Measurements from ENCODE around the gene FGF14. TPM values are rescaled to one million over a fixed set of nuclear protein-coding genes. Genes with fewer than 3 reads are reported as not detected.

FGF14 gene
- total and polyA plus RNA-seq, 2 of the 4 experiments (the other 2 are of a cell fraction) = under 0.01 TPM; not detected in 1

DNA sequence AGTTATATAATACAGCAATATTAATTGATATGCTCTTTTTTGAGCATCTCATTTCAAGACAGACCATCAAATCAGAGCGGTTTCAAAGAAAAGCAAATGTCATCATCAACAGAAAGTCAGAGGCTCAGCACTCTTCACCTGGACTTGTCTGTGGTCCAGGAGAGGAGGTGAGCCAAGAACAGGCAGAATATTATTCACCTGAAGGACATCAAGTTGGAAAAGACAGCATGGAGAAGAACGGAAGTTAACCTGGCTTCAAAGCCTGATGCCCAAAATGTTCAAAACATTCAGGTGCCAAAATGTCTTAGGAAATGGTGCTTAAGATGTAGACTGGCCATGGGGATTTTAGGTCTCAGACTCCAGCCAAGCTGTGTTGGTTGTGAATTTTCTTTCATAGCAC, 40.7 kb downstream of the FGF14 start:
- Histone ChIP-seq H3K4ac (ENCODE audit: low read depth, low read length) (no peak overlapping the region), H3K27me3 (ENCODE audit: control insufficient read depth, insufficient read depth, low read length) (no peaks in the 10 kb centered on the region), H2BK120ac (ENCODE audit: low read depth, low read length) (no peak overlapping the region), H3K56ac (ENCODE audit: extremely low read depth, insufficient read depth, low read length) (no peak overlapping the region), H4K91ac (ENCODE audit: insufficient read depth, low read depth, low read length) (no peak overlapping the region), H3K4me2 (ENCODE audit: low read depth, low read length) (no peak overlapping the region), H4K20me1 (ENCODE audit: insufficient read depth, low read length) (no peaks in the 10 kb centered on the region), H3K36me3 (ENCODE audit: control insufficient read depth, insufficient read depth, low read length) (no peaks in the 10 kb centered on the region), H3K9me1 (ENCODE audit: insufficient read depth, low read length) (no peaks in the 10 kb centered on the region), H3K27ac (ENCODE audit: insufficient read depth, low read length) (no peak overlapping the region), H4K8ac (ENCODE audit: low read depth in 2 of 2, low read length in 2 of 2) (no peak overlapping the region), H2BK20ac (ENCODE audit: low read depth, low read length) (no peak overlapping the region), H2AK9ac (replicated peaks; ENCODE audit: low read depth, low read length, poor library complexity) (no peak overlapping the region), H3K4me3 (ENCODE audit: insufficient read depth, low read depth, low read length) (no peak overlapping the region), H3K79me1 (ENCODE audit: low read depth in 1 of 2, low read length in 2 of 2) (no peaks in the 10 kb centered on the region), H2BK5ac (ENCODE audit: low read depth, low read length, poor library complexity, severe bottlenecking) (no peak overlapping the region), H2AK5ac (ENCODE audit: low read depth, low read length) (no peak overlapping the region), H3K23ac (ENCODE audit: low read depth, low read length) (no peak overlapping the region), H3K9ac (ENCODE audit: low read depth, low read length) (no peak overlapping the region), H2BK15ac (ENCODE audit: low read depth, low read length) (no peak overlapping the region), H3K18ac (ENCODE audit: low read depth, low read length) (no peak overlapping the region), H3K4me1 (ENCODE audit: control insufficient read depth, insufficient read depth, low read length) (no peaks in the 10 kb centered on the region), H3K9me3 (ENCODE audit: control insufficient read depth, insufficient read depth, low read length) (no peaks in the 10 kb centered on the region), H3K14ac (replicated peaks; ENCODE audit: low read depth, low read length) (no peak overlapping the region), H4K5ac (ENCODE audit: low read depth, low read length) (no peak overlapping the region), H2AFZ (replicated peaks; ENCODE audit: low read length, poor library complexity) (no peak overlapping the region)
- ChIA-PET CTCF (no interaction called here), POLR2A (ENCODE audit: unreplicated experiment) (no interaction called here)
- in situ Hi-C loops (cut with MboI; ENCODE audit: low sequenced_read_pairs) (no loop called here), intact Hi-C loops (cut with micrococcal nuclease) (no loop called here), dilution Hi-C loops (cut with HindIII; ENCODE audit: low sequenced_read_pairs, unreplicated experiment) (no loop called here)
- no peak for DNase-seq
- TF ChIP-seq, protein P1, sequence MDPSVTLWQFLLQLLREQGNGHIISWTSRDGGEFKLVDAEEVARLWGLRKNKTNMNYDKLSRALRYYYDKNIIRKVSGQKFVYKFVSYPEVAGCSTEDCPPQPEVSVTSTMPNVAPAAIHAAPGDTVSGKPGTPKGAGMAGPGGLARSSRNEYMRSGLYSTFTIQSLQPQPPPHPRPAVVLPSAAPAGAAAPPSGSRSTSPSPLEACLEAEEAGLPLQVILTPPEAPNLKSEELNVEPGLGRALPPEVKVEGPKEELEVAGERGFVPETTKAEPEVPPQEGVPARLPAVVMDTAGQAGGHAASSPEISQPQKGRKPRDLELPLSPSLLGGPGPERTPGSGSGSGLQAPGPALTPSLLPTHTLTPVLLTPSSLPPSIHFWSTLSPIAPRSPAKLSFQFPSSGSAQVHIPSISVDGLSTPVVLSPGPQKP (IDR thresholded peaks at IDR 0.05; ENCODE audit: borderline replicate concordance, low read depth, low read length) = no peak
- TF ChIP-seq MXI1 (IDR thresholded peaks at IDR 0.05; ENCODE audit: borderline replicate concordance, low read depth, low read length) = no peak
- no peak for TF ChIP-seq RCOR1 (IDR thresholded peaks at IDR 0.05; ENCODE audit: insufficient replicate concordance, low read length)
- TF ChIP-seq CHD1 (IDR thresholded peaks at IDR 0.05; ENCODE audit: low read depth, low read length) = no peak
- TF ChIP-seq RAD21 (IDR thresholded peaks at IDR 0.05; ENCODE audit: low read length) = no peak
- no peak for TF ChIP-seq NFE2L2 (IDR thresholded peaks at IDR 0.05; ENCODE audit: low read depth, low read length)
- TF ChIP-seq MAFK (IDR thresholded peaks at IDR 0.05; ENCODE audit: low read depth, low read length) = no peak
- no peak for TF ChIP-seq MAZ (IDR thresholded peaks at IDR 0.05; ENCODE audit: borderline replicate concordance, low read depth, low read length)
- TF ChIP-seq, protein P2, sequence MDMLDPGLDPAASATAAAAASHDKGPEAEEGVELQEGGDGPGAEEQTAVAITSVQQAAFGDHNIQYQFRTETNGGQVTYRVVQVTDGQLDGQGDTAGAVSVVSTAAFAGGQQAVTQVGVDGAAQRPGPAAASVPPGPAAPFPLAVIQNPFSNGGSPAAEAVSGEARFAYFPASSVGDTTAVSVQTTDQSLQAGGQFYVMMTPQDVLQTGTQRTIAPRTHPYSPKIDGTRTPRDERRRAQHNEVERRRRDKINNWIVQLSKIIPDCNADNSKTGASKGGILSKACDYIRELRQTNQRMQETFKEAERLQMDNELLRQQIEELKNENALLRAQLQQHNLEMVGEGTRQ (IDR thresholded peaks at IDR 0.05; ENCODE audit: low read depth, low read length) = no peak
- TF ChIP-seq FOS (IDR thresholded peaks at IDR 0.05; ENCODE audit: low read depth, low read length) = no peak
- no peak for TF ChIP-seq SMC3 (IDR thresholded peaks at IDR 0.05; ENCODE audit: low read depth, low read length)
- no peak for TF ChIP-seq POLR2A (IDR thresholded peaks at IDR 0.05; ENCODE audit: low read depth, low read length)
- TF ChIP-seq BHLHE40 (IDR thresholded peaks at IDR 0.05; ENCODE audit: low read depth, low read length) = no peak
- TF ChIP-seq CEBPB (IDR thresholded peaks at IDR 0.05; ENCODE audit: low read depth, low read length) = no peak
- TF ChIP-seq, protein P3, sequence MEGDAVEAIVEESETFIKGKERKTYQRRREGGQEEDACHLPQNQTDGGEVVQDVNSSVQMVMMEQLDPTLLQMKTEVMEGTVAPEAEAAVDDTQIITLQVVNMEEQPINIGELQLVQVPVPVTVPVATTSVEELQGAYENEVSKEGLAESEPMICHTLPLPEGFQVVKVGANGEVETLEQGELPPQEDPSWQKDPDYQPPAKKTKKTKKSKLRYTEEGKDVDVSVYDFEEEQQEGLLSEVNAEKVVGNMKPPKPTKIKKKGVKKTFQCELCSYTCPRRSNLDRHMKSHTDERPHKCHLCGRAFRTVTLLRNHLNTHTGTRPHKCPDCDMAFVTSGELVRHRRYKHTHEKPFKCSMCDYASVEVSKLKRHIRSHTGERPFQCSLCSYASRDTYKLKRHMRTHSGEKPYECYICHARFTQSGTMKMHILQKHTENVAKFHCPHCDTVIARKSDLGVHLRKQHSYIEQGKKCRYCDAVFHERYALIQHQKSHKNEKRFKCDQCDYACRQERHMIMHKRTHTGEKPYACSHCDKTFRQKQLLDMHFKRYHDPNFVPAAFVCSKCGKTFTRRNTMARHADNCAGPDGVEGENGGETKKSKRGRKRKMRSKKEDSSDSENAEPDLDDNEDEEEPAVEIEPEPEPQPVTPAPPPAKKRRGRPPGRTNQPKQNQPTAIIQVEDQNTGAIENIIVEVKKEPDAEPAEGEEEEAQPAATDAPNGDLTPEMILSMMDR (conservative IDR thresholded peaks at IDR 0.05; ENCODE audit: low read depth, low read length) = no peak
- TF ChIP-seq RFX5 (IDR thresholded peaks at IDR 0.05; ENCODE audit: low read depth, low read length) = no peak
- no CpG with 5 or more reads among the region's 2 CpGs for WGBS, 2 experiments (ENCODE audit: extremely low coverage in 2 of 2, insufficient read length in 1 of 2)
- no peak for ATAC-seq (ENCODE audit: low read depth)
- BruUV-seq (replicated peaks) = no TSS peak

All from IMR-90 (cell line).